Karpas-422 (cell line): Measurements from ENCODE around the gene YIPF1. TPM values are rescaled to one million over a fixed set of nuclear protein-coding genes. Genes with fewer than 3 reads are reported as not detected.
A peak's percentile ranks its signal among the peaks of the same experiment; 100 is the strongest.
"Not testable (repeated sequence)": the region's sequence is repeated elsewhere in the genome, so short reads cannot be mapped to it uniquely, and the experiment has no call there.

Source experiments
- DNase-seq: peaks from one replicate; pipeline ENCODE4 v3.0.0-alpha.2; 2015
- H2AFZ ChIP-seq: fragments of 200-600 bp; sonication (generic); 2 replicates; pipeline ENCODE4 v1.6.1; 2014; ENCODE audit warnings: antibody characterized with exemption, low read length, mixed read lengths
- H3K27ac ChIP-seq: fragments of 200-600 bp; sonication (generic); 2 replicates; pipeline ENCODE4 v1.5.1; 2014; ENCODE audit warnings: mild to moderate bottlenecking, low read length, moderate library complexity
- H3K27me3 ChIP-seq: fragments of 200-600 bp; sonication (generic); 2 replicates; pipeline ENCODE4 v1.6.1; 2014; ENCODE audit warnings: low read length, mixed read lengths
- H3K36me3 ChIP-seq: fragments of 200-600 bp; sonication (generic); 2 replicates; pipeline ENCODE4 v1.6.1; 2014; ENCODE audit warnings: low read length, mixed read lengths; ENCODE audit not compliant: insufficient read depth
- H3K4me1 ChIP-seq: fragments of 200-600 bp; sonication (generic); 2 replicates; pipeline ENCODE4 v1.6.1; 2014; ENCODE audit warnings: mild to moderate bottlenecking, low read length, mixed read lengths
- H3K4me2 ChIP-seq: fragments of 200-600 bp; sonication (generic); 2 replicates; pipeline ENCODE4 v1.6.1; 2014; ENCODE audit warnings: low read length, low read depth, mild to moderate bottlenecking; ENCODE audit not compliant: poor library complexity, severe bottlenecking
- H3K4me3 ChIP-seq: fragments of 200-600 bp; sonication (generic); 2 replicates; pipeline ENCODE4 v1.5.1; 2014; ENCODE audit warnings: mild to moderate bottlenecking, antibody characterized with exemption, low read length, mixed read lengths
- H3K79me2 ChIP-seq: fragments of 200-600 bp; sonication (generic); 2 replicates; pipeline ENCODE4 v1.6.1; 2014; ENCODE audit warnings: mild to moderate bottlenecking, low read length, mixed read lengths
- H3K9ac ChIP-seq: fragments of 200-600 bp; sonication (generic); 2 replicates; pipeline ENCODE4 v1.6.0; 2014; ENCODE audit warnings: low read length
- H3K9me2 ChIP-seq: fragments of 200-600 bp; sonication (generic), shearing (Covaris generic); replicated peaks from 2 replicates; pipeline ENCODE4 v1.6.0; 2014; ENCODE audit warnings: mild to moderate bottlenecking, low read length, moderate library complexity; ENCODE audit not compliant: insufficient read depth
- H3K9me3 ChIP-seq: fragments of 300-700, 200-600 bp; sonication (generic); 2 replicates; pipeline ENCODE4 v1.6.1; 2014; ENCODE audit warnings: low read length, mixed read lengths
- H4K20me1 ChIP-seq: fragments of 200-600 bp; sonication (generic); 2 replicates; pipeline ENCODE4 v1.6.1; 2014; ENCODE audit warnings: mild to moderate bottlenecking, antibody characterized with exemption, low read length, low read depth; ENCODE audit not compliant: insufficient read depth
- total RNA-seq: library from RNA; depleted of rRNA; stranded (reverse); fragments of >200 nt; shearing (Covaris generic); gene quantifications from 2 replicates; pipeline ENCODE4 v1.2.3, GENCODE V29; 2014; ENCODE audit warnings: low replicate concordance

YIPF1 gene
- total RNA-seq, 1 experiment from 2014 or later: 87.4 TPM

DNA sequence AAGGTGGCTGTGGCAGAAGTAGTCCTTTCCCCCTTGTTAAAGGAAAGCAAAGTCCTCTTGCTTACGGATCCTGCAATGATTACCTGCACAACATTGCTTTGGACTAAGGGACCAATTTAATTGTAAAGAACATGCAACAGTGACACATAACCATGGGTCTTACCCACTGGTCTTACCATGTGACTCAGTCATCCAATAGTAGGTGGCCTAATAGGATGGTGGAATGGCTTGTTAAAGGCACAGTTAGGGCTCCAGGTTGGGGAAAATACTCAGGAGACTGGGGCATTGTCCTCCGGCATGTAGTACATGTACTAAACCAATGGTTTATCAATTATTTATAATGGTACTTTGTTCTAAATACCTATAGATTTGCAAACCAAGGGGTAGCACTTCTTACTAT, 2.1 kb upstream of the YIPF1 start:
- H3K27me3 ChIP-seq: no peaks in the 10 kb centered on the region
- H3K9me2 ChIP-seq: no peaks in the 10 kb centered on the region
- no peak overlapping the region for H3K9ac ChIP-seq
- H4K20me1 ChIP-seq: no peaks in the 10 kb centered on the region
- H3K36me3 ChIP-seq: no peaks in the 10 kb centered on the region
- no peaks in the 10 kb centered on the region for H3K9me3 ChIP-seq
- H3K27ac ChIP-seq: no peak overlapping the region
- H3K4me3 ChIP-seq: no peak overlapping the region
- peaks cover 33% of the 10 kb centered on the region for H3K4me1 ChIP-seq
- H3K4me2 ChIP-seq: no peak overlapping the region
- H3K79me2 ChIP-seq: peaks cover 6% of the 10 kb centered on the region
- DNase-seq: no peak
- no peak overlapping the region for H2AFZ ChIP-seq

DNA sequence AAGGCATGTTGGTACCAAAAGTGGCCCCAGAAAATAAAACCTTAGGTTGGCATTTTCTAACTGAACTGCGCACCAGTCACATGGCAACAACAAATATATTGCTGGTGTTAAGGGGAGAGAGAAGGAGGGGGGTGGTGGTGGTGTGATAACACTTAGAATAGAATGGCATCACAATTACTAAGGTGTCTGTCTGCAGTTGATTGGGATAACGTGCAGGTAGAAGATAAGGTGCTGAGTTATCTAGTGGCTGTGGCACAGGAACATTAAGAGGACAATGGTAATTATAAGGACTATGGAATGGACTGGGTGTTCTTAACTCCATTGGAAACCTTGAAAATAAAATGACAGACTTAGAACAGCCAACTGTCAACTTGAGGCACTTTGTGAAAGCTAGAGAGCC, 1.4 kb upstream of the YIPF1 start:
- Histone ChIP-seq H3K27me3 (no peaks in the 10 kb centered on the region), H3K4me2 (peak overlapping the region; percentile 77), H3K9ac (no peak overlapping the region), H3K36me3 (no peaks in the 10 kb centered on the region), H3K9me2 (no peaks in the 10 kb centered on the region), H3K27ac (no peak overlapping the region), H2AFZ (no peak overlapping the region), H3K9me3 (no peaks in the 10 kb centered on the region), H3K79me2 (peaks cover 6% of the 10 kb centered on the region), H3K4me1 (peaks cover 33% of the 10 kb centered on the region), H4K20me1 (no peaks in the 10 kb centered on the region), H3K4me3 (no peak overlapping the region)
- no peak for DNase-seq

DNA sequence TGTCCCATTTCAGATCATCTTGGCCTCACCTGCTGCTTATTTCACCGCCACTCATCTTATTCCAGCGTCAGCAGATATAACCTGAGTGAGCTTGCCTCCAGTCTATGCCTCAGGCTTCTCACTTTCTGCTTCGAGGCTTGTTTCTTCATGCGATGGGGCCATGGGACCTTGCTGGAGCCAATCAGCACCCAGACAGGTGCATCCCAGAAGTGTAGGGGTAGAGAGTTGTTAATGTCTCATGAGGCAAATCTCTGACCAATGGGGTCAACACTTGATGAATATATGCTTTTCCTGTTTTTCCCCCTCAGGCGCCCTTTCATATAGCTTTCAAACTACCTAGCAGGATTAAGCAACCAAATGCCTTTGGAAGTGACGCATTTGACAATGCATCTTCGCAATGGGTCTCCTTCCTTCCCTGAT, 935 bp upstream of the YIPF1 start:
- peaks cover 33% of the 10 kb centered on the region for H3K4me1 ChIP-seq
- H3K9me2 ChIP-seq: no peaks in the 10 kb centered on the region
- peak overlapping the region; percentile 89 for H3K4me3 ChIP-seq
- no peak overlapping the region for H3K27ac ChIP-seq
- no peaks in the 10 kb centered on the region for H3K9me3 ChIP-seq
- peak overlapping the region; percentile 60 for H3K9ac ChIP-seq
- peak overlapping the region; percentile 77 for H3K4me2 ChIP-seq
- H4K20me1 ChIP-seq: no peaks in the 10 kb centered on the region
- no peaks in the 10 kb centered on the region for H3K36me3 ChIP-seq
- peaks cover 6% of the 10 kb centered on the region for H3K79me2 ChIP-seq
- H2AFZ ChIP-seq: peak overlapping the region; percentile 45; the same call in 1 of the 2 replicates
- H3K27me3 ChIP-seq: no peaks in the 10 kb centered on the region
- DNase-seq: peak; percentile 59

DNA sequence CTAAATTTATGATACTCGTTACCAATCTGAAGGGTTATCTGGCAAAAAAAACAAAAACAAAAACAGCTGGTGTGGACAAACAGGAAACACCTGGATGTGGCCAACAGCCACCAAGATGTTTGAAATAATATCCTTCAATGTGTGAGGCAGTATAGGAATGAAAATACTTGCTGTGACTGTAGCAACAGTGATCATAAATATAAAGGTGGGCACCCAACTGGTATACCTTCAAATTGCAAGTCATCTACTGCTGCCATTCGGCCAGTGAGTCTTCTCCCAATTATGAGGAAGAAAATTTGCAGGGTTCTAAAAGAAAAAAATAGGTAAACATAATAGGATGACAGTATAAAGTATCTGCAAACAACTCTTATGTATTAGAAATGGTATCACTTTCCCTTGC, 916 bp downstream of the YIPF1 start:
- no peak for DNase-seq
- Histone ChIP-seq H4K20me1 (no peaks in the 10 kb centered on the region), H3K27me3 (no peaks in the 10 kb centered on the region), H3K4me1 (peaks cover 33% of the 10 kb centered on the region), H3K9me2 (no peaks in the 10 kb centered on the region), H3K4me3 (peak overlapping the region; percentile 89), H3K27ac (peak overlapping the region; percentile 14; the same call in 1 of the 2 replicates), H3K9me3 (no peaks in the 10 kb centered on the region), H2AFZ (no peak overlapping the region), H3K36me3 (no peaks in the 10 kb centered on the region), H3K9ac (peak overlapping the region; percentile 75), H3K4me2 (peak overlapping the region; percentile 77), H3K79me2 (peaks cover 6% of the 10 kb centered on the region)

DNA sequence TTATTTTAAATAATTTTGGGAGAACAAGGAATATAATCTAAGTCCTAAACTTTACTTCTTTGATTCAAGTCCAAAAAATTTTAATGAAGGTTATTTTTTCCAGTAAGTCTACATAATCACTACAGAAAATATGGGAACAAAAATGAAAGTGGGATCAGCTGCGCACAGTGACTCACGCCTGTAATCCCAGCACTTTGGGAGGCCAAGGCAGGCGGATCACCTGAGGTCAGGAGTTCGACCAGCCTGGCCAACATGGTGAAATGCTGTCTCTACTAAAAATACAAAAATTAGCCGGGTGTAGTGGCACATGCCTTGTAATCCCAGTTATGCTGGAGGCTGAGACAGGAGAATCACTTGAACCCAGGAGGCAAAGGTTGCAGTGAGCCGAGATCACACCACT, 6.0 kb downstream of the YIPF1 start:
- not testable (repeated sequence) for H3K9me3 ChIP-seq, H3K4me3 ChIP-seq, H3K9ac ChIP-seq, H3K27me3 ChIP-seq, H3K9me2 ChIP-seq, H3K36me3 ChIP-seq, H3K4me2 ChIP-seq, H2AFZ ChIP-seq, H3K27ac ChIP-seq, H3K79me2 ChIP-seq, H4K20me1 ChIP-seq, DNase-seq
- H3K4me1 ChIP-seq: peaks cover 19% of the 10 kb centered on the region

DNA sequence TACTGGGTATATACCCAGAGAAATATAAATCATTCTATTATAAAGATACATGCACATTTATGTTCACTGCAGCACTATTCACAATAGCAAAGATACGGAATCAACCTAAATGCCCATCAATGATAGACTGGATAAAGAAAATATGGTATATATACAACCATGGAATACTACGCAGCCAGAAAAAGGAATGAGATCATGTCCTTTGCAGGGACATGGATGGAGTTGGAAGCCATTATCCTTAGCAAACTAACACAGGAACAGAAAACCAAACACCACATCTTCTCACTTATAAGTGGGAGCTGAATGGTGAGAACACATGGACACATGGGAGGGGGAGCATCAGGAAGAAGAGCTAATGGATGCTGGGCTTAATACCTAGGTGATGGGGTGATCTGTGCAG, 7.7 kb downstream of the YIPF1 start:
- DNase-seq, H3K4me2 ChIP-seq, H3K9me3 ChIP-seq, H3K27ac ChIP-seq, H3K27me3 ChIP-seq, H3K79me2 ChIP-seq, H3K4me3 ChIP-seq, H4K20me1 ChIP-seq, H2AFZ ChIP-seq, H3K9me2 ChIP-seq, H3K9ac ChIP-seq: not testable (repeated sequence)
- Histone ChIP-seq H3K36me3 (peaks cover 14% of the 10 kb centered on the region), H3K4me1 (peaks cover 16% of the 10 kb centered on the region)

DNA sequence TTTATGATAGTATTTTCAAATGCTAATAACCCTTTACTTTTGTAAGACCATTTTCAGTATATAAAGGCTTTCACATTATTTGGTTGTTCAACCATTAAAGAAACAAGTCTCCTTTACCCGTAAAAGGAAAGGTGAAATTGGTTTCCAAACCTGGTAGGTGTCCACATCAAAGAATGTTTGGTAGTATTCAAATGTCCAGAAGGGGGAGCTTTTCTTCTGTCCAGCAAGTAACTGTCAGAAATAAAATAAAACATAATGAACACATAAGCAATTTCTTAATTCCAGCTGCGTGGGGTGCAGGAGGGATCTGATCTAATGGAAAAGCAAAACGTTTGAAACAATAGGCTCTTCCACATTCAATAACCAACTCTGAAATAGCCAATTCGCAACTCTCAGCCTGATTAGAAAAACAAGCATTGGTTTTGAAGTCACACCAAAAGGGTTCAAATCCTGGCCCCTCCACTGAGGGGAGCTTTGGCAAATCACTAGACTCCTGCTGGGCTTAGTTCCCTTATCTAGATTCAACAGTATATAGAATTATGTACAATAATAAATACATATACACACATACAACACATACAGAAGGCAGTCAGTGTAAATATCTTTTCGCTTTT, 11.0 kb downstream of the YIPF1 start:
- DNase-seq: peak; percentile 81
- no peaks in the 10 kb centered on the region for H4K20me1 ChIP-seq
- no peak overlapping the region for H3K9ac ChIP-seq
- no peak overlapping the region for H2AFZ ChIP-seq
- H3K79me2 ChIP-seq: no peaks in the 10 kb centered on the region
- H3K4me3 ChIP-seq: no peak overlapping the region
- H3K4me1 ChIP-seq: peaks cover 21% of the 10 kb centered on the region
- H3K36me3 ChIP-seq: peaks cover 22% of the 10 kb centered on the region
- no peak overlapping the region for H3K4me2 ChIP-seq
- no peaks in the 10 kb centered on the region for H3K9me3 ChIP-seq
- no peaks in the 10 kb centered on the region for H3K9me2 ChIP-seq
- no peak overlapping the region for H3K27ac ChIP-seq
- H3K27me3 ChIP-seq: no peaks in the 10 kb centered on the region

DNA sequence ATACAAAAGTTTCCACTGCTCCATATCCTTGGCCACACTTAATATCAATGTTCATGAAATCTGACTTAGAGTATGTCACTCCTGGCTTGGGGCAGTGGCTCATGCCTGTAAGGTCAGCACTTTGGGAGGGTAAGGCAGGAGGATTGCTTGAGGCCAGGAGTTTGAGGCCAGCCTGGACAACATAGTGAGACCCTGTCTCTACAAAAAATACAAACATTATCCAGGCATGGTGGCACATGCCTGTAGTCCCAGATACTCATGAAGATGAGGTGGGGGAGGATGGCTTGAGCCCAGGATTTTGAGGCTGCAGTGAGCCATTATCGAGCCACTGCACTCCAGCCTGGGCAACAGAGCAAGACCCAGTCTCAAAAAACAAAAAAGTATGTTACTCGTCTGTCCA, 14.4 kb downstream of the YIPF1 start:
- H3K27me3 ChIP-seq, H3K9ac ChIP-seq, DNase-seq, H3K9me2 ChIP-seq, H3K79me2 ChIP-seq, H2AFZ ChIP-seq, H3K27ac ChIP-seq, H4K20me1 ChIP-seq, H3K4me2 ChIP-seq, H3K9me3 ChIP-seq, H3K4me3 ChIP-seq: not testable (repeated sequence)
- Histone ChIP-seq H3K36me3 (peaks cover 16% of the 10 kb centered on the region; the same call in 1 of the 2 replicates), H3K4me1 (peaks cover 45% of the 10 kb centered on the region)
